ENCODE measurements around the gene TCP10L.
"Not testable (repeated sequence)": the region's sequence is repeated elsewhere in the genome, so short reads cannot be mapped to it uniquely, and the experiment has no call there.

The TCP10L gene

GRCh38 chr21:32554832-32555638 lies 30.3 kb downstream of the TCP10L start:
- DNase-seq: no peak

- DNase-seq: no peak
Observed at GRCh38 chr21:32549886-32550285, 35.4 kb downstream of the TCP10L start.

- no peak for DNase-seq
Observed at GRCh38 chr21:32549440-32549839, 35.9 kb downstream of the TCP10L start.

- DNase-seq: no peak
Observed at GRCh38 chr21:32548978-32549377, 36.3 kb downstream of the TCP10L start.

- DNase-seq: no peak
Observed at GRCh38 chr21:32547018-32547417, 38.3 kb downstream of the TCP10L start.

- DNase-seq: no peak
Observed at GRCh38 chr21:32545948-32546441, 39.3 kb downstream of the TCP10L start.

- DNase-seq: no peak
Observed at GRCh38 chr21:32544697-32545096, 40.6 kb downstream of the TCP10L start.

GRCh38 chr21:32543975-32544374 lies 41.3 kb downstream of the TCP10L start:
- no peak for DNase-seq

- not testable (repeated sequence) for DNase-seq
Observed at GRCh38 chr21:32543056-32543455, 42.3 kb downstream of the TCP10L start.

GRCh38 chr21:32539378-32539777 lies 45.9 kb downstream of the TCP10L start:
- no peak for DNase-seq

GRCh38 chr21:32538147-32538792 lies 47.1 kb downstream of the TCP10L start:
- DNase-seq: no peak

GRCh38 chr21:32537569-32537881 lies 47.8 kb downstream of the TCP10L start:
- no peak for DNase-seq

GRCh38 chr21:32535612-32536011 lies 49.7 kb downstream of the TCP10L start:
- no peak for DNase-seq

GRCh38 chr21:32534113-32534512 lies 51.2 kb downstream of the TCP10L start:
- no peak for DNase-seq

- DNase-seq: no peak
Observed at GRCh38 chr21:32533611-32534010, 51.7 kb downstream of the TCP10L start.

- DNase-seq: no peak
Observed at GRCh38 chr21:32533053-32533452, 52.3 kb downstream of the TCP10L start.

GRCh38 chr21:32532636-32533035 lies 52.7 kb downstream of the TCP10L start:
- DNase-seq: no peak

- DNase-seq: not testable (repeated sequence)
Observed at GRCh38 chr21:32531561-32531960, 53.8 kb downstream of the TCP10L start.

- not testable (repeated sequence) for DNase-seq
Observed at GRCh38 chr21:32530809-32531208, 54.5 kb downstream of the TCP10L start.

- DNase-seq: no peak
Observed at GRCh38 chr21:32529679-32530078, 55.6 kb downstream of the TCP10L start.

- no peak for DNase-seq
Observed at GRCh38 chr21:32525282-32525681, 60.0 kb downstream of the TCP10L start.

GRCh38 chr21:32523988-32524719 lies 61.2 kb downstream of the TCP10L start:
- no peak for DNase-seq

All from C1 segment of cervical spinal cord (tissue), 14 donors.